ENCODE data around the gene NDST1.

DNA sequence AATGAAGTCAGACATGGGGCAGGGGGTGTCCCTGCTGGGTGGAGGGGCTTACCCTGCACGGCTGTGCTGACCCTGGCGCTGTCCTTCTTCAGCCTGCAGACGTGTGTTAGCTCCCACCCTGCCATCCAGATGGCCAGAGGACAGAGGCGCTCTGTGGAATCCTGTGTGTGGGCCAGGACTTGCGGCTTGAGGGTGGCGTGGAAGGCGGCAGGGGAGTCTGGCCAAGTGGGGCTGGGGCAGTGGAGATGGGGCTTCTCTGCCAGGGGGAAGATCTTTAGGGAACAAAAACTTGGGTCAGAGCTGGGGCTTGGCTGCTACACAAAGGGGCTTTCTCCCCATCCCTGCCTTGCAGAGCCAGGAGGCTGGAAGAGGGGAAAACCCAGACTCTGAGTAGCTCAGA is 86.1 kb downstream of the NDST1 start:
- TF ChIP-seq, protein P1, sequence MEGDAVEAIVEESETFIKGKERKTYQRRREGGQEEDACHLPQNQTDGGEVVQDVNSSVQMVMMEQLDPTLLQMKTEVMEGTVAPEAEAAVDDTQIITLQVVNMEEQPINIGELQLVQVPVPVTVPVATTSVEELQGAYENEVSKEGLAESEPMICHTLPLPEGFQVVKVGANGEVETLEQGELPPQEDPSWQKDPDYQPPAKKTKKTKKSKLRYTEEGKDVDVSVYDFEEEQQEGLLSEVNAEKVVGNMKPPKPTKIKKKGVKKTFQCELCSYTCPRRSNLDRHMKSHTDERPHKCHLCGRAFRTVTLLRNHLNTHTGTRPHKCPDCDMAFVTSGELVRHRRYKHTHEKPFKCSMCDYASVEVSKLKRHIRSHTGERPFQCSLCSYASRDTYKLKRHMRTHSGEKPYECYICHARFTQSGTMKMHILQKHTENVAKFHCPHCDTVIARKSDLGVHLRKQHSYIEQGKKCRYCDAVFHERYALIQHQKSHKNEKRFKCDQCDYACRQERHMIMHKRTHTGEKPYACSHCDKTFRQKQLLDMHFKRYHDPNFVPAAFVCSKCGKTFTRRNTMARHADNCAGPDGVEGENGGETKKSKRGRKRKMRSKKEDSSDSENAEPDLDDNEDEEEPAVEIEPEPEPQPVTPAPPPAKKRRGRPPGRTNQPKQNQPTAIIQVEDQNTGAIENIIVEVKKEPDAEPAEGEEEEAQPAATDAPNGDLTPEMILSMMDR (conservative IDR thresholded peaks at IDR 0.05), result no peak
- TF ChIP-seq ZFX (IDR thresholded peaks at IDR 0.05), result no peak
